ENCODE measurements around the gene GPR87. TPM values are rescaled to one million over a fixed set of nuclear protein-coding genes. Genes with fewer than 3 reads are reported as not detected.

The GPR87 gene
- total RNA-seq, 2 donors from 2014 or later = 0.70 to 2.2 TPM

DNA sequence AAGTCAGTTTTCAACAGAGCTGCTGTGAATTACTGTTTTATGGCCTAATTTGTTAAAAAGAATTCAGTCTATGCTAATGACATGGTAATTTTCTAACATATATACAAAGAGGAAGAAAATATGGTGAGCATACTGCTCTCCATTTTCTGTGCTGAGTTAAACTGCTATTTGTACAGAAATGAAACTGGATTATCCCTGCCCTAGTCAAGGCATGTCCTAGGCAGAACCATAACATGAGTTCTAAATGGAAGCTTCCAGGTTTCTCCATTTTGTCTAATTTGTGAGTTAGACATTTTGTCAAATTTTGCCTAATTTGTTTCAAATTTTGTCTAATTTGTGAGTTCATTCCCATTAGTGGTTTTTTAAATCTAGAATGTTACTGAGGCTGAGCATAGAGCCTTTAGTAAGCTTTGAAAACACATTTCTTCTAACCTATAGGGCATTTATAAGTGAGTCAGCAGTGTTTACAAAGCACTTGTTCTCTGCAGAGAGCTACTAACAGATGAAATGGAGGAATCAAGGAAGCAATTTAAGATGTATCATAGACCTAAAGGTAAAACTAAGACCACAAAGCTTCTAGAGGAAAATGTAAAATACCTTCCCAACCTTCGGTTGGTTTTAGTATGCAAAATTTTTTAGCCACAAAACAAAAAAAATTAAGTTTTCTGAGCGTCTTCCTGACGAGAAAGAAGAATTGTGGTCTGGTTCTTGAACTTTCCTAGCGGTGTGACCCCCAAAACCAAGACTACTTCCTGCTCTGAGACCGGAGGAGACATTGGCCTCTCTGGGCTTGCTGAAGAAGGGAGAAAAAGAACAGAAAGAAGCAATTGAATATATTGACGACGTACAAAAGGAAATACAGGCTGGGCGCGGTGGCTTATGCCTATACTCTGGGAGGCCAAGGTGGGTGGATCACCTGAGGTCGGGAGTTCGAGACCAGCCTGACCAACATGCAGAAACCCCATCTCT is 48.1 kb downstream of the GPR87 start:
- ATAC-seq (replicated peaks in 1 of 2) = peak; percentile 87 to 90
- H3K36me3 Mint-ChIP-seq (ENCODE audit: insufficient read depth in 2 of 2) = peaks cover 5% of the 10 kb centered on the region in 2 donors
- H3K4me3 Mint-ChIP-seq = peak overlapping the region; percentile 71
- H3K4me1 Mint-ChIP-seq (ENCODE audit: low read depth) = peaks cover 24% of the 10 kb centered on the region
- H3K27ac Mint-ChIP-seq = peak overlapping the region; percentile 96
- H3K27me3 Mint-ChIP-seq (ENCODE audit: low read depth) = peaks cover 6% of the 10 kb centered on the region
- H3K9me3 Mint-ChIP-seq = peaks cover 2 to 6% of the 10 kb centered on the region in 2 donors
- DNase-seq = peak; percentile 48 to 66

DNA sequence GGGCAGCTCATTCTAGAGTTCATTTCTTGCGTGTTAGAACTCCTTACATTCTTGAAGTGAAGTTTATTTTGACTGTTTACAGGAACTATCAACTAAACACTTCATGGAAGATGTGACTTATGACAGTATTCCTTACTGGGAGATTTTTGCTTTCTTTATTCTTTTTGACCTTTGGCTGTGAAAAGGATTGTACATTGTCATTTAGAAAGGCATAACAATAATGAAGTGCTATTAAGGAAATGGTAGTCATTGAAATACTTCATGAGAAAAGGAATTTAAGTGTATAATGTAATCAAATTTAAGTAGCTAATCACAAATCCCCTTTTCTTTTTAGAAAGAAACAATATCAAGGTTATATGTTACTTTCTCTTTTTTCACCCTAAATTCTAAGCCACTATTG is 49.6 kb downstream of the GPR87 start:
- ATAC-seq (replicated peaks in 1 of 2) (no peak), DNase-seq (no peak)
- H3K9me3 Mint-ChIP-seq = peaks cover 2 to 6% of the 10 kb centered on the region in 2 donors
- H3K4me3 Mint-ChIP-seq = no peak overlapping the region
- H3K27me3 Mint-ChIP-seq (ENCODE audit: low read depth) = peaks cover 6% of the 10 kb centered on the region
- H3K36me3 Mint-ChIP-seq (ENCODE audit: insufficient read depth in 2 of 2) = peaks cover 5% of the 10 kb centered on the region in 2 donors
- H3K27ac Mint-ChIP-seq = no peak overlapping the region
- H3K4me1 Mint-ChIP-seq (ENCODE audit: low read depth) = peaks cover 24% of the 10 kb centered on the region

DNA sequence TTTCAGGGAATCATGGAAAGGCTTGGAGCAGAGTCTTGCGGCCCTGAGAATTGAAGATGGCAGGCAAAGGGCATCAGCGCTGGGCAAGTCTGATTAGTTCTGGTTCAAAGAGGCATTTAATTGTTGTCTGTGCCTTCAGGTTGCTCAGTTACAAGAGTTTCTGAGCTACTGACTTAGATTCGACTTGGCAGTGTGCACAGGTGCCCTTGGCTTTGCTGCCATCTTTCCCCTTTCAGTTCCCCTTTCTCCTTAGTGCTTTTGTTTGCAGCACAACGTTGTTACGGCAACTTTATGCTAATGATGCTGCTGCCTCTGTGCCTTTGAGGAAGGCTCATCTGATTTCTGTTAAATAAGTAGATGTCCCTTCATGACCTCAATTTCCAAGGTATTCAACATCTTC is 50.8 kb downstream of the GPR87 start:
- ATAC-seq (replicated peaks in 1 of 2) (no peak), DNase-seq (no peak)
- Mint-ChIP-seq H3K9me3 (peaks cover 2 to 6% of the 10 kb centered on the region in 2 donors), H3K4me3 (no peak overlapping the region), H3K4me1 (ENCODE audit: low read depth) (peaks cover 24% of the 10 kb centered on the region), H3K27ac (no peak overlapping the region), H3K36me3 (ENCODE audit: insufficient read depth in 2 of 2) (peaks cover 5% of the 10 kb centered on the region in 2 donors), H3K27me3 (ENCODE audit: low read depth) (peaks cover 6% of the 10 kb centered on the region)

DNA sequence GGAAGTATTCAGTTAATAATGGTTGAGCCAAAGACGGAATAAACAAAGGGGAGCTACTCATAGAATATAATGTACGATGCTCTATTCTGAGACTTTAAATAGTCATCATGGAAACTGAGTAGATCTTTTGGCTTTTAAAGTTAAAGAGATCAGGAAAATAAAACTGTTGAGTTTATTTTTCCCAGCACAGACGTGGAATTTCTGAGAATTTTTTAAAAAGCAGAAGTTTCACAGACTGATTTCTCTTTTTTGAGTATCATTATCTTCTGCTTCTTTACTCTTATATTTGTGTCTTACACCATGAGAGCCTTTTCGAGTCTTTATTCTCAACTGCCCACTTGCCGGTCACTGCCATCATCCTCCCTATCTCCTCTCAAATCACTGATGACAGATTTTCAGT is 51.5 kb downstream of the GPR87 start:
- Mint-ChIP-seq H3K9me3 (peaks cover 2 to 6% of the 10 kb centered on the region in 2 donors), H3K36me3 (ENCODE audit: insufficient read depth in 2 of 2) (peaks cover 3 to 5% of the 10 kb centered on the region in 2 donors), H3K27me3 (ENCODE audit: low read depth) (peaks cover 6% of the 10 kb centered on the region), H3K27ac (no peak overlapping the region), H3K4me1 (ENCODE audit: low read depth) (peaks cover 19% of the 10 kb centered on the region), H3K4me3 (no peak overlapping the region)
- ATAC-seq (replicated peaks in 1 of 2) (no peak), DNase-seq (no peak)

DNA sequence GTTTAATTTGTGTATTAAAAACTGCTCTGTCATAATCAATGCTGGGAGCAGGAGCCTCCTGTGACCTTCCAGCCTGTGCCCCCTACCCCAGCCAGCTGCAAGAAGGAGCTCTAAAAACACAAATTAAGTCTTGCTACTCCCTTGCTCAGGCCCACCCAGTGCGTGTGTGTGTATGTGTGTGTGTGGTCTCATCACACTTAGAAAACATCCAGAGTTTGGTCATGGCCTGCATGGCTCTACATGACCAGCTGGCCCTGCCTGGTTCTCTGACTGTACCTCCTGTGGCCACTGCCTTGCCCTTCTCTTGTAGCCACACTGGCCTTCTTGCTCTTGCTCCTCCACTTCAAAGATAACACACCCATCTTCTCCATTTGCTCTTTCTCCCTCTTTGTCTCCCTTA is 52.0 kb downstream of the GPR87 start:
- DNase-seq (no peak), ATAC-seq (replicated peaks in 1 of 2) (no peak)
- Mint-ChIP-seq H3K4me3 (no peak overlapping the region), H3K27me3 (ENCODE audit: low read depth) (peaks cover 6% of the 10 kb centered on the region), H3K27ac (no peak overlapping the region), H3K9me3 (peaks cover 0 to 4% of the 10 kb centered on the region in 2 donors), H3K4me1 (ENCODE audit: low read depth) (peaks cover 14% of the 10 kb centered on the region), H3K36me3 (ENCODE audit: insufficient read depth in 2 of 2) (peaks cover 2 to 3% of the 10 kb centered on the region in 2 donors)

DNA sequence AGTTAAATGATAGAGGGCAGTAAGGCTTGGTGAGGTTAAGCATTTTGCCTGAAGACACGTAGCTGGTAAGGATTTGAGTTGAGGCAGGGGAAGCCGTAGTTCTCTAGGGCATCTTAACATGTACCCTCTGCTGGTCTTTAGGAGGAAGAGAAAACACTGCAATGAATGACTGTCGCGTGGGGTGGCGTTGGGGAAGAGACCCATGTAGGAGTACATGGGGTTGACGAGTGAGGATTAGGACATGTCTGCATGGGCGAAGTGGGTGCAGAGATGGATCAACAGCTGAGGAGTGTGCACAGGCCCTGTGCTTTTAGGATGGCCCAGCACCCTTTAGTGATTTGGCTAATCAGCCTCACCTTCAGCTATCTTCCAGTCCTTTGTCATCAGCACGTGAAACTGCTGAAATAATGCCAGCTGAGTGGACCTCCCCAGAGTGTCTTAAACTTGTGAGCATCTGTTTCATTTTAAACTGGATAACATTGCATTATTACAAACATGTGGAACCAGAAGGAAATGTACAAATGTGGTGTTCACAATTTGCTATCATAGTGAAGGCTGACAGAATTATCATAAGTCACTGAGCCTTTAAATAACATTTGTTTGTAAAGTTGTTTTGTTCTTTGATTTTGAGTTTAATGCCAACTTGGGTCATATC is 53.6 kb downstream of the GPR87 start:
- Mint-ChIP-seq H3K4me3 (no peak overlapping the region), H3K27ac (no peak overlapping the region), H3K27me3 (ENCODE audit: low read depth) (peaks cover 6% of the 10 kb centered on the region), H3K36me3 (ENCODE audit: insufficient read depth in 2 of 2) (no peaks in the 10 kb centered on the region), H3K9me3 (no peaks in the 10 kb centered on the region), H3K4me1 (ENCODE audit: low read depth) (no peaks in the 10 kb centered on the region)
- DNase-seq (no peak), ATAC-seq (replicated peaks in 1 of 2) (no peak)

DNA sequence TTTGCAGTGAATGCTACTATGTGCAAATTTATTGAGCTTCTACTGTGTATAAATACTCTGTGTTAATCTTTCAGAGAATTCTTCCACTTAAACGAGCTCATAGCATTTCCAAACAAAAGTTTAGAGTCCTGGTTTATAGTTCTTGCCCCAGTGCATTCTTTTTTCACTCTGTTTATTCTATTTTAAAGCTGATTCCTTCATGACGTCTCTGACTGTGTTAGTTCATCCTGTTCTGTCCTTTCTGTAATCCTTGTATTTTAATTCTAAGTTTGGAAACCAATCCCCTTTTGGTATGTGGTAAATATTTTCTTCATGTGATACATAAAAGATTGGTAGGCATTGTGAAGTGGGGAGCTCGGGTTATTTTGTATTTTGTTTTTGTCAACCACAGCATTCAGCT is 57.0 kb downstream of the GPR87 start:
- ATAC-seq (replicated peaks in 1 of 2) = no peak
- Mint-ChIP-seq H3K4me1 (ENCODE audit: low read depth) (no peaks in the 10 kb centered on the region), H3K27me3 (ENCODE audit: low read depth) (peaks cover 18% of the 10 kb centered on the region), H3K4me3 (no peak overlapping the region), H3K36me3 (ENCODE audit: insufficient read depth in 2 of 2) (no peaks in the 10 kb centered on the region), H3K9me3 (no peaks in the 10 kb centered on the region), H3K27ac (no peak overlapping the region)
- DNase-seq = no peak

DNA sequence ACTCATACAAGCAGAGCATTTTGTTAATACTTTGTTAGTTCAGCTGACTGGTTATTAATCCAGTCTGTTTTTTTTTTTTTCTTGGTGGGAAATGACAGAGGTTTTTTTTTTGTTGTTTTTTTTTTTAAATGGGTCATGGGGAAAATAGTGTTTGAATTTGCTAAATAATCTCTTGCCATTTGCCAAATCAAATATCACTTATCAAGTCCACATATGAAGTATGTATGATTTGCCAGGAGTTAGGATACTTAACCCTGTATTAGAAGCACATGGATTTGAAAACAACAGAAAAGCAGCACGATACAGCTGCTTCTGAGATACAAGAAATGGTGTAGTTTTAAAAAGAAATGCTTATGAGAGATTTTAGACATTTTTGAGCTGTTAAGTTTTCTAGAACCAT is 59.9 kb downstream of the GPR87 start:
- no peaks in the 10 kb centered on the region for H3K9me3 Mint-ChIP-seq
- DNase-seq (no peak), ATAC-seq (replicated peaks in 1 of 2) (no peak)
- no peaks in the 10 kb centered on the region for H3K36me3 Mint-ChIP-seq (ENCODE audit: insufficient read depth in 2 of 2)
- peaks cover 19% of the 10 kb centered on the region for H3K27me3 Mint-ChIP-seq (ENCODE audit: low read depth)
- H3K27ac Mint-ChIP-seq = no peak overlapping the region
- H3K4me1 Mint-ChIP-seq (ENCODE audit: low read depth) = no peaks in the 10 kb centered on the region
- H3K4me3 Mint-ChIP-seq = no peak overlapping the region

DNA sequence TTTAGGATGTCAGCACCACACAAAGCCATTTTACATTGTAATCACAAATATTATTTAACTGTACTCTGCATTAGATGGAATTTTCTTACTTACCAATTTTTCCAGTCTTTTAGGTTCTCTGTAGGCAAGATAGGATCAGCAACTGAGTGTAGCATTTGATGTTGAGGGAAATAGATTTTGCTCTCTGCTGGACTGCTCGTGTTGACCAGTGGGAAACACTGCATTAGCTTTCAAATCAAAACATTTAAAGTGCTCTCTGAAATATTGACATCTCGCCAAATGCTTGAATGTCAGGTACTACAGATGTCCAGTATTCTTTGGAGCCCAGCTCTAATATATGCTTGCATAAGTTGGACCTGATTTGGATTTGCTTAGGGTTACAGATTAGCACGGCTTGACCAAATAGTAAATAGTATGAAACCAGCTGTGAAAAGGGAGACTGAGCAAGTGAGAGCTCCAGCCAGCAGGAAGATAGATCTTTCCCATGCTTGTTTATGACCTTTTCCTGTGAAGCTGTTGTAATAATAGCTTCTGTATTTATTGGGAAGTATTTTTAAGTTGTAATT is 67.8 kb downstream of the GPR87 start:
- H3K9me3 Mint-ChIP-seq = no peaks in the 10 kb centered on the region
- no peaks in the 10 kb centered on the region for H3K4me1 Mint-ChIP-seq (ENCODE audit: low read depth)
- H3K27me3 Mint-ChIP-seq (ENCODE audit: low read depth) = peaks cover 12% of the 10 kb centered on the region
- H3K36me3 Mint-ChIP-seq (ENCODE audit: insufficient read depth in 2 of 2) = no peaks in the 10 kb centered on the region
- ATAC-seq (replicated peaks in 1 of 2) (no peak), DNase-seq (no peak)
- no peak overlapping the region for H3K4me3 Mint-ChIP-seq
- no peak overlapping the region for H3K27ac Mint-ChIP-seq

Other genes starting within 250 kb of the GPR87 start
- gene MED12L, start 231.2 kb downstream of the GPR87 start, total RNA-seq = 1 to 10 TPM; 4.4 to 5.8 TPM
- 100 to 1,000 TPM in 1 of 2 donors, 10 to 100 TPM in 1; 83.7 to 101 TPM for gene GPR171, start 113.6 kb downstream of the GPR87 start, total RNA-seq
- gene P2RY14, start 38.3 kb downstream of the GPR87 start, total RNA-seq = under 1 TPM; 0.34 to 0.51 TPM
- not detected for gene P2RY13, start 12.7 kb upstream of the GPR87 start, total RNA-seq
- not detected for gene P2RY12, start 67.9 kb upstream of the GPR87 start, total RNA-seq
- gene IGSF10, start 144.2 kb upstream of the GPR87 start, total RNA-seq = not detected

Data from activated T-cell treated with anti-CD3 and anti-CD28 coated beads, Interleukin-2, amount 50 U/mL, for 72 hours (primary cell).